ENCODE results near the gene MAGEA3.
"Not testable (repeated sequence)": the region's sequence is repeated elsewhere in the genome, so short reads cannot be mapped to it uniquely, and the experiment has no call there.

Gene MAGEA3

GRCh38 chrX:152736528-152736927 is 37.9 kb downstream of the MAGEA3 start:
- not testable (repeated sequence) for DNase-seq

DNA sequence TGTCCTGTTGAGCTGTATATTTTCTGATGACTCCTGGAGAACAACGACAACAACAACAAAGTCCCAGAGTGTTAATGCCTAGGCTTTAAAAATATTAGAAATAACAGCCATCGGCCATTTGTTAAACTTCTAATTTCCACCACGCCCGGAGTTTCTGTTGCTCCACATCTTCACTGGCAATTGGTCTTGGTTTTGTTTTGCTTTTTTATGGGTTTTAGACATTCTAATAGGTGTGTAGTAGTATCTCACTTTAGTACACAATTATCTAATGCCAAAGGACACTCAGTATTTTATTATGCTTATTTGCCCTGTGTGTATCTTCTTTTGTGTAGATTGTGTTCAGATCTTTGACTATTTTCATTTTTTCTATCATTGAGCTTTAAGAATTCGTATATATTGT is 40.0 kb downstream of the MAGEA3 start:
- DNase-seq: no peak
